Activated CD4-positive, alpha-beta T cell treated with anti-CD3 and anti-CD28 coated beads, Interleukin-2, Interleukin-4, amounts not matched to agents 100 ng/mL and 50 ng/mL, durations not matched to agents 16 hours and 8 hours (primary cell): Measurements from ENCODE around the gene UQCC5.

ENCODE experiments used
- DNase-seq: peaks from one replicate; pipeline ENCODE4 v3.0.0-alpha.2; 2020; ENCODE audit warnings: low spot score

UQCC5 gene

DNA sequence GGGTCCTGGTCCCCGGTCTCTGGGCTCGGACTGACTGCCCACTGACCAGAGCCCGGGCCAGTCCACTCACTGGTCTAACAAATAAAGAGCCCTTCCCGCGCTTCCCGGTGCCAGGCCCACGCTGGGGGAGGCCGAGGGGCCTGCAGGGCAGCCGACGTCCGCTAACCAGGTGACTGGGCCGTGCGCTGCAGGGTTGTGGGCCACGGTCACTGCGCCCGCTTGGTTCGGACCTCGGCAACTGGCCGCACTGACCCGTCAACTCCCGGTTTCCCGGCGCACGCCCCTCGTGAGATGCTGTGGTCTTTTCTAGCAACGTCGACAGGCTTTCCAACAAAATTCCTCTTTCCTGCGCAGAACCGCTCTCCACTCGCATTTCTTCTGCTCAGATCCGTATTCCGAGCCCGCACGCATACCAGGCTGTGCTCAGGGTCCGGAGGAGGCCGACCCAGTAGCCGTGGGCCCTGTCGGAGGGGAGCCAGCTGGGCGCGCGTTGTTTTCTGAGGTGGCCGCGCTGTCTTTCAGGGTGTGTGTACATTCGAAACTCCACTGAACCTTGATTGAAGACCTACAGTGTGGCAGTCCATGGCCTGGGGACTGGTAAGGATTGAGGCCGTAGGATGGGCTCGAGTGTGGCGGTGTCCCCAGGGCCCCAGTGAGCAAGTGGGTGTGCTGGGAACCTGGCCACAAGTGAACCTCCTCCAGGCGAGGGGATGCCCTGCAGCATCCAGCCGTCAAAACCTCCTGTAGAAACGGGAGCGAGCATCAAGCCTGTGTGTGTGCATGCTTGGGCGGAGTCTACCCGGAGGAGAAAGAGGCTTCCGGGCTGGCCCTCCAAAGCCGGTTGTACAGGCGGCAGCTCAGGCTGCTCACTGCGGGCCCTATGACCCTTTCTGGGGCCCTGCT, 1.9 kb upstream of the UQCC5 start:
- DNase-seq, result no peak

DNA sequence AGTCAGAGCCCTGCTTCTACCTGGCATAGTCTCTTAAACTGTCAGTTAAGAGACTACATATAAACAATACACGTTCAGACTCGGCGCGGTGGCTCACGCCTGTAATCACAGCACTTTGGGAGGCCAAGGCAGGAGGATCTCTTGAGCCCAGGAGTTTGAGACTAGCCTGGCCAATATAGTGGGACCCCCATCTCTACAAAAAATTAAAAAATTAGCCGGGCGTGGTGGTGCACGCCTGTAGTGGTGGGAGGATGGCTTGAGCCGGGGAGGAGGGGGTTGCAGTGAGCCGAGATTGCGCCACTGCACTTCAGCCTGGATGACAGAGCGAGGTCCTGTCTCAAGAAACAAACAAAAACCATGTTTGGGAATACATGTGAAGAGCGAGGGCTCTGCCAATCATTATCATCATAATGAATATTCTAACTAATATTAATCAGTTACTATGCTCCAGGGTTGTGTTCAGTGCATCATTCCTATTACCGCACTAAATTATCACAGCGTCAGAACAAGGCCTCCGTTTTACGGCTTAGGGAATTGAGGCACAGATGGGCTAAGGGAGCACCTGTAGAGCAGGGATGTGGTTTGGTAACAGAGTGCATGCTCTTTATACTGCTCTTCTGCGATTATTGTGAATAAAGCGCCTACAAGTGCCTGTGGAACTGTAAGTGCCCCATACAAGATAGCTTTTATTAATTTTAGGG, 844 bp upstream of the UQCC5 start:
- DNase-seq, result no peak

DNA sequence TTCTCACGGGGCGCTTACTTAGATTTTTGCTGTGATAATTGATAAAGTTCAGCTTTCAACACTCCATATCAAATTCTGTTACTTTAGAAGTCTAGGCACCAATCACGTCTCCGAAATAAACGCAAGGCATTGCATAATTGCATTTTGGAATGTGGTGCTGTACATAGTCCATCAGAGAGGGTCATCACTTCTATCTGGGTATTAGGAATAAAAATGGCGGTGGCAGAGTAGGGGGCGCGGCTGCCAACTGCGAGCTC, 365 bp upstream of the UQCC5 start:
- no peak for DNase-seq

DNA sequence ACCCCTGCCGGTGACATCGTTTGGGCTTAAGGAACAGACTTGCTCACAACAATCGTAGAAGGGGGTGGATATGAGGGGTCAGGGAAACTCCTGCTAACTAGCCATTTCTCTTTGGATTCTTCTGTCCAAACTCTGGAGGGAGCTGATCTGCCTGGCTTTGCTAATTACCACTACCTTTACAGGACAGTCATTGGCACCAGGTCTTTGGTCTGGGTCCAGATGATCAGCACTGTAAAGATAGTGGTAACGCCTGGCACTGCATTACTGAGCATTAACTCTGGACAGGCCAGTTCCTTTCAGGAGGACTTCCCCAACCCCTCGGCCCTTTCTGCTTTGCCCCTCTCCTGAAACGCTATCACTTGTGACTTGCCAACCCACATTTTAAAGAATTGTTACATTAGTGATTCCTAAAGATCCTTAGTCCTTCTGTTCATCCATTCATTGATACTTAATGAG, 788 bp downstream of the UQCC5 start:
- no peak for DNase-seq

DNA sequence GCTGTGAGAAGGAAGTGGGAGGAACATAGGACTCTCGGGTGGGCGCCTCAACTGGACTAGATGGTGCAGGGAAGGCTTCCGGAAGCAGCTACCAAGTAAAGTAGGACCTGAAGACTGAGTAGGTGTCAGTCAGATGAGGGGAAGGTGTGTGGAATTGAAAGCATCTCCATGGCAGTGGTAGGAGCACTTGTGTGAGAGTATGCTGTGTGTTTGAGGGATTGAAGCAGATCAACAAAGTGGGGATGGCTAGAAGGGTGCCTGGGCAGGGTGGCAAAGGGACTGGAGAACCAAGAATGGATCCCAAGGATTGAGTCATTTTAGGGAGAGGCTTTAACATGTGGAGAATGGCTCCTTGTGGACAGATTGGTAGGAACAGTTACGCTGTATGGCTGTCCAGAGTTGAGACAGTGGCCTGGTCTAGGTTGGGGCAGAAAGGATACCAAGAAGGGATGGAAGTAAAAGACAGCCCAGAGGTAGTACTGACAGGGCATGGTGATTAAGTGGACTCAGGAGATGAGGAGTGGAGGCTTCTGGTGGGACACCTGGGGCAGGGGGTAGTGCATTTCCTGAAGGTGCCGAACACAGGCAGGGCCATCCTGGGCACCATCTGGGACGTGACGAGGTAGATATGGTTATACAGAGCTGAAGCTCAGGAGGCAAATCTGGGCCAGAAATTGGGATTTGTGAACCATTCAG, 1.5 kb downstream of the UQCC5 start:
- no peak for DNase-seq

DNA sequence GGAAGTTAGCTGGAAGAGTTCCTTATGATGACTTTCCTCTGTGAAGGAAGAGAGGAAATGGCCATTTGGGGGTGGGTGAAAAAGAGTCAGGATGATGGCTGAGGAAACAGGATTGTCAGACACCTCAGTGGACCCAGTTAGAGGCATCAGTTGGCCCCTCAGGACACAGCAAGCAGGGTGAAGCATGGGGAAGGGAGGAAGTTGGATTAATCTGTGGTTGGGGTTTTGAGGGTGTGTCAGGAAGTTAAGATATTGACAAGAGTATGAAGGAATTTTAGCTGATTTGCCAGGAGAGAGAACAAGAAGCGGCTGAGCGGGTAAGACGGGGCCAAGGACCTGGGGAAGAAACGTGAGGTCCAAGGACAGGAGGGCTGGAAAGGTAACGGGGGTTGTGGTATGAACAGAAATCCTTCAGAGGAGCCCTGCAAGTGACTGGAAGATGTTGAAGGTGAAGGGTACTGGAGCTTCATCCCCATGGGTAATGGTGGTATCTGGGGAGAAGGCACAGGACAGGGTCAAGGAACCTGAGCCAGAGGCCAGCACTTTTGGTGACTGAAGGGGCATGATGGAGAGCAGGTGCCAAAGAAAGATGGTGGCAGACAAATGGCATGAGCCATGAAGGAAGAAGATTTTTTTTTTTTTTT, 2.7 kb downstream of the UQCC5 start:
- DNase-seq, result no peak

DNA sequence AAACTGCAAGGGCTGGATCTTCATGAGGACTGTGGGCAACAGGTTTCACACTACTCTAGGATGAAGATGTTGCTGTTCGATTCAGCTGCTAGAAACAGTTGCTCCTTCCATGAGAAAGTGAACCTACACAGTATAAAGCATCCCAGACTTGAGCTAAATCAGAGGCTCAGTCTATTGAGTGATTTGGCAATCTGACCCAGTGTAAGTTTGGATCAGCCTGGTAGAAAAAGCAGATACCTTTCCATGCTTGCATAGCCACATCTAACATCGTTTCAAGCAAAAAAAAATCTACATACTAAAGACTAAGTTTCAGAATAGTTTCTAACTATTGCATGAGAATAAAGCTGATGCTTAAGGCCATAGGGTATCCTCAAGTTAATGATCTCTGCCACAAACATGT, 4.6 kb downstream of the UQCC5 start:
- DNase-seq, result no peak

DNA sequence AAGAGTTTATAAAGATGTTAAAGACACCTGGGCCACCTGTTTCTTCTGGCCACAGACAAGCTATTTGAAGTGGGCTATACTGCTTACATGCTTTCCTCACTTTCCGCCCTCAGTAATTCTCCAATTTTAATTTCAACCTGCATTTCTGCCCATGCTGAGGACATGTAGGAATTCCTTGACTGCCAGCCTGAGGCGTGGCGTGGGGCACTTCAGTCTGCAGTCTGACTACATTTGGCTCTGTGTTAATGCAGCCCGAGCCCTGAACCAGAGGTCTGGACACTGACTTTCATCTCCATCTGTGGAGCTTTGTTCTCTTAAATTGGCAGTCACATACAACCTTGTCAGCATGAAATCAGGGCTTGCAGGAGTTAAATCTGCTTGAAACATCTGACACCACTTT, 8.5 kb downstream of the UQCC5 start:
- no peak for DNase-seq

DNA sequence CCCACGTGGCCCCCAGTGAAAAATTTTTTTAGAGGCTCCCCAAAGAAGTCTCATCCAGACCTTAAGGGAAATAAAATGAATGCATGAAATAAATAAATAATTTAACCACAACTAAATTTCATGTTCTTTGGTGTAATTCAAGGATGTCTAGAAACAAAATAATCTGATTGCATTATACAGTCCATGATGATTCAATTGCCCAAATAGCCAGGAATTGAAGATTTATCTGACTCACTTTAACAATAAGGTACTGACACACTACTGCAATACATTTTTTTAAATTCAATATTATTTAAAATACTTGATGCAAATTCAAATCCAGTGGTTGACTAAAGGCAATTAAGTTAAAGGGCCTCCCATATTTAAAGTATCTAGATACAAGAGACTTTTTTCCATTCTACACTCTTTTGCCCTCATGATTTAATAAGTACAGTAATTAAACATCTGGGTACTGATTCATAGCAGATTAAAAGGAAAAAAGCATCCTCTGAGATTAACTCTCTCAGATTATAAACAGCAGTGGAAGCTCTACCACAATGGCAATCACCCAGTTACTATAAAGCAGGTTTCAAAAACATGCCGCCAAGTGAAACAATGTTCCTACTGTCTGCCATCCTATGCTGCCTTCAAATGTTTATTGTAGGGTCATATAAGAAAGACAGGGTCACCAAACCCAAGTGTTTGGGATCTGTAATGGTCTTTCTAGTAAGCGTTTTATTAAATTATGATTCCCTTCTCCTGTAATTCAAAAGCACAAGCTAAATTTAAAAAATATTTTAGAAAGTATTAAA, 9.9 kb downstream of the UQCC5 start:
- no peak for DNase-seq

DNA sequence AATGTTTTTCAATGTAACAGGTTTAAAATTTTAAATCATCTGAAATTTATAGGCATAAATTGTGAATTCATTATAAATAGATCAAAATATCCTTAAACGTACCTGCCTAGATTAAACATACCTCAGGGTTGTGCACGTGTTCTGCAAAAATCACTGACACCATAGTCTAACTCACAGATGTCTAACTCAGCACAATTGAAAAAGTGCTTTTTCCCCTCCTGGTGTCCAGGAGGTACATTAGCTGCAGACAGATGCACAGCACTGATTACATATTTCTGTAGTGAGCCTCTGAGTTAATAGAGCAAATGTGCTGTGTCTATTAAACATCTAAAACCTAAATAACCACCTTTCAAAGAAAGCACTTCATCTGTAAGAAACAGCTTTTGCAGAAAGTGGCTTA, 10.7 kb downstream of the UQCC5 start:
- DNase-seq, result no peak

DNA sequence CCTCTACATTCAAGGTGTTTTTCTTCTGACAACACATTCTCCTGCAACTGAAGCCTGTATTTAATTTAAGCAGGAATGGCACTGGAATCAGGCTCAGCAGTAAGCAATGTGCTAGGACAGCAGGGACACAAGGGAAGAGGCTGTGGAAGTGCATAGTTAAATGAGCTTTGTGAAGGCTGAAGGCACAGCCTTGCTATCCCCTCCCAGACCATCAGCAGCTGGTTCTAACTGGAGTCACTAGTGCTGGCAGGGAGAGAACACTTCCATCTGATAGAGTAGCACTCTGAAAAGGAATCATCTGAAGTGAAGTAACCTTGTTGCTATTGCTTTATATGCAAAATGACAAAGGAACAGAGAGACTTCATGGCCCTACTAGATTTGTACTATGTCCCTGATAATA, 14.7 kb downstream of the UQCC5 start:
- DNase-seq, result no peak

DNA sequence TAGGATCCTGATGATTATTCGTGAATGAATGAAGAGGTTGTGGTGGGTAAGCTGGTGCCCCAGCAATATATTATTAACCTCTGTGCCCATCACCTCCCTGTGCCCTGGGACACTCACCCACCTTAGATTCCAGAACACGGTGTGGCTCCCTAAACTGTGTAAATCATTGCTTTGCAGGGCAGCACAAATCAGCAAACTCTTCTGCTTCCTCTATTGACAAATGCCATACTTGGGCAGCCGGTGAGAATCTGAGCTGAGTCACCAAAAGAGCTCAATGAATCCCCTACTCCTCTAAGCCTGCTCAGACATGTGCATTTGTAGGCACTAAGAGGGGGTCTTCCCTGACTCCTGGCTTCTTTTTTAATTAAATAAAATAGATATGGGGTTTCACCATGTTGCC, 15.7 kb downstream of the UQCC5 start:
- DNase-seq, result no peak

DNA sequence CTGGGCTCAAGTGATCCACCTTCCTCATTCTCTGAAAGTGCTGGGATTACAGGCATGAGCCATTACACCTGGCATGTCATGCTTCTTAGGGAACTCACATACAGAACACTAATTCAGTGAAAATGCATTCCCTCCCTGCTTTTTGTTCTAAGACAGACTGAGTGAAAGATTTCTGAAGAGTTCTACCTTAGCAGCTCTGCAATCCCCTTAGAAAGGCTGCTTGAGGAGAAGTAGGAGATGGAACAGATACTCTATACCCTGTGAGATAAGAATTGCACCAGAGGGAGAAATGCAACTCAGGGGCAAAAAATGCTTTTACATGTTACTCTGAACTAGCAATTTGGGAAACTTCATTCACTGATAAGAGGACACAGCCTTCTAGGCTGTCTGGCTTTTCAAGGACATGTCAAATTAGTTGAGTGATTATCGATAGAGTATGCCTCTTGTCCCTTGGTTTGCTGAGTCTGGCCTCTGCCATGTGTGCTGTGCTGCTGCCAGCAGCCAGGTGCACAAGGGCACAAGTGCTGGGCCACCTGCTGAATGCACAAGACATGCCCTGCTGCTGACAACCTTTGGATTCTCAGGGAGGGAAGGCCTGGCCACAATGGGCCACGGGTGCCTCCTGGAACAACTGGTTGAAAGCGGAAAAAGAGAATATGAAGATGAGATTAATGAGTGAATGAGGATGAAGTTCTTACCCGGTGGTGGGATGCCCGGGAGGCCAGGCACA, 17.8 kb downstream of the UQCC5 start:
- no peak for DNase-seq

DNA sequence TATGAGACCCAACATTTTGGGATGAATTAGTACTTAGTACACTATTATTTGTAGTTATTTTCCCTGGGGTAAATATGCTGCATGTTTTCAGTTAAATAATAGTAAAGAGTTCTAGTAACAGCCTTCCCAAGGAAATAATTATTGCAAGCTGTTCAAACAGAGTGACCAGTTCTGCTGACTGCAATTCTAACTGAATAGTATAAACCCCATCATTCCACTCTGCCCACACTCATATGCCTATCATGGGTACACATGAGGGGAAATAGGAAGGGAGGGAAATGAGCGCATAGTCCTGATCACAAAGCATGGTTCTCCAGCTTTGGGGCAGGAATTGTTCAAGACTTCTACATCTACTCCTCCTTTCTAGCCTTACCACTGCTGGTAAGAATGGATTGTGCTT, 18.7 kb downstream of the UQCC5 start:
- DNase-seq, result no peak

DNA sequence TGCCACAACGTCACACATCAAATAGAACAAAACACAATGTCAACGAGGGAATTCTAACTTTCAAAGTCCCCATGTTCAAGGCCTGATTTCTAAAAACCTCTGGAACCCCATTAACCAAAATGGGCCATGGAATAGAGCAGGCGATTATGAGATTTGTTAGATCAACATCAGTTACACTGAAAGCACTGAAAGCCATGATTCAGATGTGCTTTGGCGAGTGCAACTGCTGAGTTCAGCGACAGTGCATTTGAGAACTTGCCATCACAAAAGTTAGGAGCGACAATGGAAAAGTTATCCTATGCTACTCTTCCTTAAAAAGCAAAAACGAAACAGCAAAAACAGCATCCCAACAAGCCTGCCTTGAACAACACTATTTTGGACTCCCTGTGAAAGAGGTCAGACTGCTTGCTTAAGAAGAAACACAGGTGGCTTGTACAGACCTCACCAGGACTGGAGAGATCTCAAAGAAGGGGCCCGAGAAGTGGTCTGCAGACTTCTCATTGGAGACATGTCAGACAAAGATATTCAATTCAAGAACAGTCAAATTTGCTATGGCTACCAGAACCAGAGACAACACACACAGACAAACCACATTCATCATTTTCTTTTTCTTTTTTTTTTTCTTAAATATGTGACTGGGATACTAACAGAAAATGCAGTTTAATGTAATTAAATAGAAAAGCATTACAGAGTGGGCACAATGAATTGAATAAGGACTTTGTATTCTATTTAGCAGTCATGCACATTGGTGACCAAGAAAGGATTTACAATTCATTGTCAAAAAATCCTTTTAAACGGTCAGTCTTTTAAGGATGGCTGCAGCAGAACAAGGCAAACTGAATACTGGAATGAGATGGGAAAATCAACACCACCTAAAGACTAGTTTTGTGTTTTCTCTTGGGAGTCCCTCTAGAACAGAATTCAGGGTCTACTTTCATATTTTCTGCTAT, 20.9 kb downstream of the UQCC5 start:
- no peak for DNase-seq

DNA sequence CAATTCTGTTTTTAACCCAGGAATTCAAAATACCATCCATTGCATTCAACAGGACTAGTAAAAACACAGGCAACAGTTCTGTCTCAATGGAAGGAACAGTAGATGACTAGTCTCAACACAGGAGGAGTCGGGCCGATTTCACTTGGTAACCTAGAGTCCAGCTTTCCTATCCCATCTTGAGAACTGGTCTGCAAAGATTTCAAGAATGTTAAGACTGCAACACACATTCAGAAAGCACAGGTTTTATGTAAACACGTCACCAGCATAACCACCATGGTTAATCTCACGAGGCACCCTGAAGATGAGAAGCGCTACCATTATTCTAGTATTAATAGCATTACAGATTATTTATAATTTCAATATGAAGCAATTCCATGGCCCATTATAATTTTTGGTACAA, 22.0 kb downstream of the UQCC5 start:
- DNase-seq, result no peak

DNA sequence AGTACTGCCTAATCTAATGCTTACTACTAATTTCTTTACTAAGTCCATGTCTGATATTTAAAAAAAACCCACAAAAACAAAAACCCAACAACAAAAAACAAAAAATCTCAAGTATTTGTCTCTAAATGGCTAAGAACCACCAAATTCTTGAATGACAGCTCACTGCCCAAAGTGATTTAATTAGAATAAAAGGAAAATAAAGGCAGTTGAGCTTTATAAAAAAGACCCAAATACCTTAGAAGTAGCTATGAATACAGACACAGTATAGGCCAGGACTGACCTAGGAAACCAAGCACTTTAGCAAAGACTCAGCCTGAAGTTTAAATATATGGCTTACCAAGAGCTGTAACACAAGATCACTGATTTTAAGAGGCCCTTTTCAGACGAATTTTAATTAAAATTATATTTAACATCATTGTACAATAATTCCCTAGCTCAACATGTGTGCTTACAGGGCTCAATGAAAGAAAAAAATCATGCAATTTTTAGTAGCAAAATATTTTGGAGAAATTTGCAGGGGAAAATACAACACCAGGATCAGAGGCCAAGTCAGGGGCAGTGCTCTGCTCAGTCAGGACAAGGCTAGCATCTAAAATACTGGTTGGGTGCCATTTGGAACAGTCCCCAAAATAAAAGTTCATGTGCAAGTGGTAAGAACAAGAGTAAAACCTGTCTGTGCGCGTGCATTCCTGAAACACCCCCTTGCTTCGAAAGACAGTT, 24.8 kb downstream of the UQCC5 start:
- DNase-seq, result no peak

DNA sequence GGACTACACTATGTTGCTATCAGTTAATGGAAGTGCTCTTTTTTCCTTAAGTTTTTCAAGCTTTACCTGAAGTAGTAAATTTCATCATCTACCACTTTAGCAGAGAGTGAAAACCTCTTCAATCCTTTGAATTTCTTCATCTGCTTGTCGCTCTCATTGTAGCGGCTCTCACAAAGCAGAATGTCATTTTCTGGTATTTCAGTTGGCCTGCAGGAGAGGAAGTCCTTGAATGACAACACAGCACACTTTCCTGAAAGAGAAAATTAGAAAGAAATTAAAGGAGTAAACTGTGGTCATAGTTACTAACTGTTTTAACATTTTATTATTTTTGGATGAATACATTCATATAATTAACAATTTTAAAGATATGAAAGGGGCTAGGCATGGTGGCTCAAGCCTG, 27.6 kb downstream of the UQCC5 start:
- DNase-seq, result no peak

DNA sequence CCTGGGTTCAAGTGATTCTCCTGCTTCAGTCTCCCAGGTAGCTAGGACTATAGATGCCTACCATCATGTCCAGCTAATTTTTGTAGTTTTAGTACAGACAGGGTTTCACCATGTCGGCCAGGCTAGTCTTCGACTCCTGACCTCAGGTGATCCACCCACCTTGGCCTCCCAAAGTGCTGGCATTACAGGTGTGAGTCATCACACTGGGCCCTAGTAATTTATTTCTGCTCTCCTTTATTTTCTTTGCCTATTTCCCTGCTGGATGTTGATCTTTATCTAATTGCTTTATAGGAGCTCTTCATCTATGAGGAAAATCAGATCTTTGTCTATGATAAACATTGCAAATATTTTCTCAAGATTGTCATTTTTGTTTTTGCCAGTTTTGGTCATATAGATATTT, 31.7 kb downstream of the UQCC5 start:
- no peak for DNase-seq
